ENCODE data around the gene SMYD2. TPM values are rescaled to one million over a fixed set of nuclear protein-coding genes. Genes with fewer than 3 reads are reported as not detected.

The SMYD2 gene
- total and polyA plus RNA-seq, 2 of the 8 experiments (the other 6 are each of a cell fraction or from before 2014, with no cell fraction given) = 3.0 to 5.2 TPM

GRCh38 chr1:214362188-214362882 lies 81.4 kb downstream of the SMYD2 start:
- no peak overlapping the region for H2AFZ ChIP-seq (ENCODE audit: low read length)
- H2AK5ac ChIP-seq (ENCODE audit: low read depth, low read length) = no peak overlapping the region
- no peaks in the 10 kb centered on the region; the same call in 1 of the 2 replicates for H3K79me1 ChIP-seq (ENCODE audit: low read depth, low read length)
- peaks cover 2 to 60% (median 15%) of the 10 kb centered on the region in 4 experiments; a peak in 7 of 8 replicates for H3K36me3 ChIP-seq (ENCODE audit: control insufficient read depth in 2 of 4, insufficient read depth in 4 of 4, low read length in 3 of 4)
- H3K23ac ChIP-seq (ENCODE audit: insufficient read length) = no peak overlapping the region
- no peak overlapping the region for H3K4ac ChIP-seq (replicated peaks; ENCODE audit: insufficient read length, low read depth, low read length)
- H3K4me2 ChIP-seq (ENCODE audit: insufficient read depth in 1 of 2, low read depth in 2 of 2, low read length in 2 of 2) = no peak overlapping the region
- no peak overlapping the region for H3K14ac ChIP-seq (ENCODE audit: insufficient read length)
- CTCF ChIA-PET (ENCODE audit: partially characterized antibody) = interaction anchor here (1.6 to 11.1 kb wide), 2 partner anchors 10 to 32 kb away, joined by 7 to 124 read pairs; no protein-coding TSS in a partner anchor
- no peak overlapping the region for H4K91ac ChIP-seq (replicated peaks; ENCODE audit: insufficient read length, low read length)
- H3K56ac ChIP-seq (replicated peaks; ENCODE audit: insufficient read length, low read depth, low read length) = no peak overlapping the region
- FAIRE-seq (no peak), DNase-seq (ENCODE audit: low read depth in 1 of 2, low spot score in 2 of 2) (no peak)
- no peak overlapping the region for H3K18ac ChIP-seq (ENCODE audit: extremely low read depth, low read length)
- no peaks in the 10 kb centered on the region for H3K27me3 ChIP-seq (replicated peaks in 1 of 4; ENCODE audit: control insufficient read depth in 3 of 4, extremely low read depth in 1 of 4, insufficient read depth in 3 of 4, low read length in 3 of 4)
- H3K4me3 ChIP-seq (ENCODE audit: extremely low read depth in 1 of 4, insufficient read depth in 2 of 4, low read depth in 3 of 4, low read length in 4 of 4) = no peak overlapping the region
- POLR2A ChIA-PET (ENCODE audit: partially characterized antibody) = no interaction called here
- no peak overlapping the region for H3K27ac ChIP-seq (ENCODE audit: low read depth, low read length)
- H3K4me1 ChIP-seq (replicated peaks in 1 of 4; ENCODE audit: control insufficient read depth in 3 of 4, insufficient read depth in 4 of 4, low read length in 3 of 4) = no peaks in the 10 kb centered on the region
- no peaks in the 10 kb centered on the region for H4K20me1 ChIP-seq (replicated peaks in 1 of 2; ENCODE audit: control insufficient read depth in 1 of 2, insufficient read depth in 2 of 2, low read length in 2 of 2)
- H4K8ac ChIP-seq (ENCODE audit: extremely low read depth, insufficient read depth, low read length) = no peak overlapping the region
- no peak overlapping the region for H2BK12ac ChIP-seq (ENCODE audit: low read depth, low read length)
- no peak overlapping the region for H3K9ac ChIP-seq (replicated peaks in 1 of 4; ENCODE audit: extremely low read depth in 1 of 4, low read depth in 3 of 4, low read length in 3 of 4)
- H3K79me2 ChIP-seq (ENCODE audit: control insufficient read depth in 1 of 2, insufficient read depth in 2 of 2, low read length in 2 of 2) = no peaks in the 10 kb centered on the region
- WGBS, 2 experiments (ENCODE audit: extremely low coverage in 1 of 2, insufficient coverage in 1 of 2, insufficient read length in 1 of 2, insufficient replicate concordance in 2 of 2, low coverage in 1 of 2, low lambda C conversion rate in 2 of 2, missing lambda C conversion rate in 1 of 2) = 85% methylated on average over 9 of the region's 9 CpGs; no CpG with 5 or more reads in 1 of the 2 experiments
- no peaks in the 10 kb centered on the region for H3K9me3 ChIP-seq (ENCODE audit: insufficient read depth in 2 of 2, low read depth in 1 of 2, low read length in 1 of 2)
- H2BK5ac ChIP-seq (ENCODE audit: low read depth, low read length) = no peak overlapping the region
- no peak overlapping the region for H2BK20ac ChIP-seq (ENCODE audit: low read length)
- no peak overlapping the region for H2BK120ac ChIP-seq (replicated peaks; ENCODE audit: low read depth, low read length)
- no peak overlapping the region for H4K5ac ChIP-seq (ENCODE audit: insufficient read length, low read depth, low read length)
- no peak overlapping the region for H2BK15ac ChIP-seq (ENCODE audit: low read length)
- H3K23me2 ChIP-seq (ENCODE audit: low read depth, low read length) = peaks cover 2% of the 10 kb centered on the region; the same call in 1 of the 2 replicates
- no peak for TF ChIP-seq POU5F1 (IDR thresholded peaks at IDR 0.05; ENCODE audit: low read depth, low read length)
- TF ChIP-seq CEBPB (IDR thresholded peaks at IDR 0.05; ENCODE audit: low read depth, low read length) = no peak
- no peak for TF ChIP-seq SP4 (IDR thresholded peaks at IDR 0.05; ENCODE audit: low read length)
- TF ChIP-seq CTCF (IDR thresholded peaks at IDR 0.05; ENCODE audit: control extremely low read depth in 1 of 3, insufficient read depth in 1 of 3, low read depth in 1 of 3, low read length in 3 of 3) = no peak
- TF ChIP-seq CHD2 (IDR thresholded peaks at IDR 0.05; ENCODE audit: low read length) = no peak

Measured in H1 (cell line).